Stimulated activated CD4-positive, alpha-beta T cell treated with anti-CD3 and anti-CD28 coated beads, TNF-alpha, amount 100 ng/mL, for 48 hours (primary cell): ENCODE results near the gene CDIP1.
A peak's percentile ranks its signal among the peaks of the same experiment; 100 is the strongest.

Experiments
- DNase-seq, 3 donors: peaks; one replicate each; pipeline ENCODE4 v3.0.0-alpha.2; 2020; ENCODE audit warnings: low read depth in 3 of 3

The CDIP1 gene

GRCh38 chr16:4514606-4515005 lies 24.0 kb downstream of the CDIP1 start:
- no peak for DNase-seq

- no peak for DNase-seq
Measured at GRCh38 chr16:4513881-4514280, 24.7 kb downstream of the CDIP1 start.

- DNase-seq: no peak
Measured at GRCh38 chr16:4513086-4513860, 25.3 kb downstream of the CDIP1 start.

GRCh38 chr16:4512473-4512872 lies 26.1 kb downstream of the CDIP1 start:
- DNase-seq: no peak

GRCh38 chr16:4511441-4512082 lies 27.0 kb downstream of the CDIP1 start:
- DNase-seq: no peak

- no peak for DNase-seq
Measured at GRCh38 chr16:4510747-4511426, 27.7 kb downstream of the CDIP1 start.

- DNase-seq: no peak
Measured at GRCh38 chr16:4510131-4510530, 28.4 kb downstream of the CDIP1 start.

- DNase-seq: no peak
Measured at GRCh38 chr16:4509420-4509819, 29.2 kb downstream of the CDIP1 start.

- DNase-seq: no peak
Measured at GRCh38 chr16:4508806-4509205, 29.8 kb downstream of the CDIP1 start.

- DNase-seq: no peak
Measured at GRCh38 chr16:4507588-4508345, 30.8 kb downstream of the CDIP1 start.

GRCh38 chr16:4506450-4506849 lies 32.1 kb downstream of the CDIP1 start:
- peak; percentile 20 to 41 (median 32) for DNase-seq

- DNase-seq: peak; percentile 19 to 52 (median 48)
Measured at GRCh38 chr16:4505356-4506147, 33.0 kb downstream of the CDIP1 start.

- no peak for DNase-seq
Measured at GRCh38 chr16:4501071-4501478, 37.5 kb downstream of the CDIP1 start.

- DNase-seq: no peak
Measured at GRCh38 chr16:4500272-4500671, 38.3 kb downstream of the CDIP1 start.

GRCh38 chr16:4499196-4499555 lies 39.4 kb downstream of the CDIP1 start:
- DNase-seq: no peak

- no peak for DNase-seq
Measured at GRCh38 chr16:4498546-4499195, 39.9 kb downstream of the CDIP1 start.

- no peak for DNase-seq
Measured at GRCh38 chr16:4496305-4496704, 42.3 kb downstream of the CDIP1 start.

GRCh38 chr16:4495766-4496165 lies 42.8 kb downstream of the CDIP1 start:
- DNase-seq: no peak

- no peak for DNase-seq
Measured at GRCh38 chr16:4494746-4495490, 43.7 kb downstream of the CDIP1 start.

- no peak for DNase-seq
Measured at GRCh38 chr16:4491898-4492297, 46.7 kb downstream of the CDIP1 start.
